Measurements from ENCODE around the gene CYTH4. TPM values are rescaled to one million over a fixed set of nuclear protein-coding genes. Genes with fewer than 3 reads are reported as not detected.

The CYTH4 gene
- total and polyA plus RNA-seq, 10 of the 15 experiments (the other 5 are each of a cell fraction or from before 2014, with no cell fraction given), result 1.5 to 27.3 (median 16.9) TPM

DNA sequence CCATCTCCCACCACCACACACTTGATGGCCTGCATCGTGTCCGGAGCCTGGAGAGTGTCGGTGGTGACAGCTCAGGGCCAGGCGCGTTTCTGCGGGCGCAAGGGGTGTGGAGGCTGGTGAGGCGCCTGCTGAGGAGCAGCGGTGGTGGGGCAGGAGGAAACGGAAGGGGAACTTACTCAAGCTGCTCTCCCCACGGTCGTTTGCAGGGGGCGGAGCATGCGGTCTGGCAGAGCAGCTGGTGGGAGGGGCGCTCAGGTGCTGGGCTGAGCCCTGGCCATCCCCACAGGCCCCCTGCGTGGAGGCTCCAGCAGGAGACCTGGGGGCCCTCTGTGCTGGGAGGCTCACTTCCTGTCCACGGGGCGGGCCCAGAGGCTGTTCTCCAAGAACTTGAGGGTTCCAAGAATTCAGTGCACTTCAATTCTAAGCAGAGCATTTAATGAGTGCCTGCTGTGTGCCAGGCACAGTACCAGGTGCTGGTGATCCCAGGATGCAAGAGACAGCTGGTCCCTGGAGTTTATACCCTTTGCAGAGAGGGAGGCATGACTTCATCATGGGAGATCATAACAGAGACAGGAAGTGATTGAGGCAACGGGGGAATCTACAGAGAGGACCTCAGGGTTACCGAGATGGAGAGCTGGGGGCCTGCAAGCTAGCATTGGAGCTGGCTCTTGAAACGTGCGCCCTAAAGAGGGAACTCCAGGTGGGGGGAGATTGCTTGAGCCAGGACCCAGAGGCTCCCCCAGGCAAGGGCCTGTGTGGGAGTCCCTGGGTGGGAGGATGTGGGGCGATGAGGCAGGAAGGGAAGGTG, 38.0 kb upstream of the CYTH4 start, which contains the start of gene RAC2:
Gene RAC2 (minus strand): TSS at position 156 of the 808 bp plus-strand sequence. CDS start 121 bp downstream, at position 35.
- FAIRE-seq (no peak), DNase-seq (ENCODE audit: low read depth, low spot score) (no peak), ATAC-seq (peak; percentile 69)
- ChIA-PET CTCF (interaction anchor here (0.5 to 12.8 kb wide), 20 partner anchors 9 to 715 kb away, joined by 3 to 265 read pairs (median 4); partner anchors contain the start of gene IL2RB), SMC1A (ENCODE audit: uncharacterized antibody, unreplicated experiment) (interaction anchor here (0.6 to 10.3 kb wide), 17 partner anchors 10 to 104 kb away, joined by 3 to 165 read pairs (median 8); partner anchors contain the start of gene IL2RB), RAD21 (ENCODE audit: unreplicated experiment) (interaction anchor here (1.2 to 9.8 kb wide), 10 partner anchors 10 to 95 kb away, joined by 5 to 196 read pairs (median 54); partner anchors contain the start of gene IL2RB), POLR2A (interaction anchor here (0.5 to 12.5 kb wide), 18 partner anchors 11 to 97 kb away, joined by 3 to 246 read pairs (median 5); partner anchors contain the start of genes CYTH4 and IL2RB)
- in situ Hi-C loops (cut with MboI) (no loop called here), intact Hi-C loops (cut with micrococcal nuclease; ENCODE audit: unreplicated experiment) (loop anchor here (2.0 to 5.0 kb wide), 2 partner anchors 20 to 82 kb away; no protein-coding TSS in a partner anchor)
- Histone ChIP-seq H2AFZ (ENCODE audit: control insufficient read depth, low read depth, low read length) (peak within 1 kb of the TSS; percentile 59), H3K9ac (ENCODE audit: control insufficient read depth, insufficient read depth, low read length) (peak within 1 kb of the TSS; percentile 98), H3K27me3 (replicated peaks in 1 of 2; ENCODE audit: control insufficient read depth in 2 of 2, insufficient read depth in 2 of 2, low read length in 1 of 2) (no peaks in the 10 kb centered on the region), H3K27ac (ENCODE audit: control insufficient read depth, insufficient read depth) (peak within 1 kb of the TSS; percentile 96), H4K20me1 (ENCODE audit: control insufficient read depth, insufficient read depth) (0 out of 2 replicates have a peak, but pooled peaks cover 2% of the 10 kb centered on the region), H3K4me1 (ENCODE audit: control insufficient read depth, insufficient read depth, low read length) (peaks cover 49% of the 10 kb centered on the region), H3K36me3 (ENCODE audit: control insufficient read depth in 2 of 2, insufficient read depth in 2 of 2, low read length in 1 of 2) (peaks cover 17 to 20% of the 10 kb centered on the region in 2 experiments), H3K9me3 (replicated peaks; ENCODE audit: control insufficient read depth, insufficient read depth, low read length) (no peaks in the 10 kb centered on the region), H3K79me2 (ENCODE audit: control insufficient read depth, insufficient read depth, low read length) (peaks cover 51% of the 10 kb centered on the region), H3K4me3 (peak within 1 kb of the TSS; percentile 91), H3K4me2 (ENCODE audit: control insufficient read depth, insufficient read depth) (peak within 1 kb of the TSS; percentile 73)
- WGBS (ENCODE audit: insufficient coverage, insufficient replicate concordance, low lambda C conversion rate, missing lambda C conversion rate), result 1% methylated on average over 23 of the region's 23 CpGs
- no TSS peak for BruUV-seq (replicated peaks)
- TF ChIP-seq KLF5 (IDR thresholded peaks at IDR 0.05; ENCODE audit: partially characterized antibody) (no peak), NBN (IDR thresholded peaks at IDR 0.05) (peak; percentile 86; the same call in 1 of the 2 replicates), TCF7 (IDR thresholded peaks at IDR 0.05; ENCODE audit: borderline replicate concordance) (no peak), RFX5 (IDR thresholded peaks at IDR 0.05; ENCODE audit: low read depth, low read length) (no peak), LARP7 (IDR thresholded peaks at IDR 0.05) (peak; percentile 69), SIN3A (IDR thresholded peaks at IDR 0.05; ENCODE audit: low read depth, low read length) (no peak; the same call in 1 of the 2 replicates), ZNF274 (IDR thresholded peaks at IDR 0.05; ENCODE audit: insufficient read depth, insufficient read length) (no peak), JUND (IDR thresholded peaks at IDR 0.05; ENCODE audit: low read depth, low read length) (no peak)
- TF ChIP-seq, protein P1, sequence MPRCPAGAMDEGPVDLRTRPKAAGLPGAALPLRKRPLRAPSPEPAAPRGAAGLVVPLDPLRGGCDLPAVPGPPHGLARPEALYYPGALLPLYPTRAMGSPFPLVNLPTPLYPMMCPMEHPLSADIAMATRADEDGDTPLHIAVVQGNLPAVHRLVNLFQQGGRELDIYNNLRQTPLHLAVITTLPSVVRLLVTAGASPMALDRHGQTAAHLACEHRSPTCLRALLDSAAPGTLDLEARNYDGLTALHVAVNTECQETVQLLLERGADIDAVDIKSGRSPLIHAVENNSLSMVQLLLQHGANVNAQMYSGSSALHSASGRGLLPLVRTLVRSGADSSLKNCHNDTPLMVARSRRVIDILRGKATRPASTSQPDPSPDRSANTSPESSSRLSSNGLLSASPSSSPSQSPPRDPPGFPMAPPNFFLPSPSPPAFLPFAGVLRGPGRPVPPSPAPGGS (IDR thresholded peaks at IDR 0.05; ENCODE audit: borderline replicate concordance, insufficient read depth, low read depth, low read length, poor library complexity, severe bottlenecking), result no peak
- TF ChIP-seq, protein P2, sequence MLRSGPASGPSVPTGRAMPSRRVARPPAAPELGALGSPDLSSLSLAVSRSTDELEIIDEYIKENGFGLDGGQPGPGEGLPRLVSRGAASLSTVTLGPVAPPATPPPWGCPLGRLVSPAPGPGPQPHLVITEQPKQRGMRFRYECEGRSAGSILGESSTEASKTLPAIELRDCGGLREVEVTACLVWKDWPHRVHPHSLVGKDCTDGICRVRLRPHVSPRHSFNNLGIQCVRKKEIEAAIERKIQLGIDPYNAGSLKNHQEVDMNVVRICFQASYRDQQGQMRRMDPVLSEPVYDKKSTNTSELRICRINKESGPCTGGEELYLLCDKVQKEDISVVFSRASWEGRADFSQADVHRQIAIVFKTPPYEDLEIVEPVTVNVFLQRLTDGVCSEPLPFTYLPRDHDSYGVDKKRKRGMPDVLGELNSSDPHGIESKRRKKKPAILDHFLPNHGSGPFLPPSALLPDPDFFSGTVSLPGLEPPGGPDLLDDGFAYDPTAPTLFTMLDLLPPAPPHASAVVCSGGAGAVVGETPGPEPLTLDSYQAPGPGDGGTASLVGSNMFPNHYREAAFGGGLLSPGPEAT (IDR thresholded peaks at IDR 0.05; ENCODE audit: low read depth), result peak; percentile 80
- TF ChIP-seq, protein P3, sequence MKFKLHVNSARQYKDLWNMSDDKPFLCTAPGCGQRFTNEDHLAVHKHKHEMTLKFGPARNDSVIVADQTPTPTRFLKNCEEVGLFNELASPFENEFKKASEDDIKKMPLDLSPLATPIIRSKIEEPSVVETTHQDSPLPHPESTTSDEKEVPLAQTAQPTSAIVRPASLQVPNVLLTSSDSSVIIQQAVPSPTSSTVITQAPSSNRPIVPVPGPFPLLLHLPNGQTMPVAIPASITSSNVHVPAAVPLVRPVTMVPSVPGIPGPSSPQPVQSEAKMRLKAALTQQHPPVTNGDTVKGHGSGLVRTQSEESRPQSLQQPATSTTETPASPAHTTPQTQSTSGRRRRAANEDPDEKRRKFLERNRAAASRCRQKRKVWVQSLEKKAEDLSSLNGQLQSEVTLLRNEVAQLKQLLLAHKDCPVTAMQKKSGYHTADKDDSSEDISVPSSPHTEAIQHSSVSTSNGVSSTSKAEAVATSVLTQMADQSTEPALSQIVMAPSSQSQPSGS (IDR thresholded peaks at IDR 0.05; ENCODE audit: low read length), result no peak
- TF ChIP-seq, protein P4, sequence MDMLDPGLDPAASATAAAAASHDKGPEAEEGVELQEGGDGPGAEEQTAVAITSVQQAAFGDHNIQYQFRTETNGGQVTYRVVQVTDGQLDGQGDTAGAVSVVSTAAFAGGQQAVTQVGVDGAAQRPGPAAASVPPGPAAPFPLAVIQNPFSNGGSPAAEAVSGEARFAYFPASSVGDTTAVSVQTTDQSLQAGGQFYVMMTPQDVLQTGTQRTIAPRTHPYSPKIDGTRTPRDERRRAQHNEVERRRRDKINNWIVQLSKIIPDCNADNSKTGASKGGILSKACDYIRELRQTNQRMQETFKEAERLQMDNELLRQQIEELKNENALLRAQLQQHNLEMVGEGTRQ (IDR thresholded peaks at IDR 0.05; ENCODE audit: borderline replicate concordance, low read depth, low read length), result no peak

Measured in GM12878 (cell line).